IMR-90 (cell line): ENCODE results near the gene CEP41. TPM values are rescaled to one million over a fixed set of nuclear protein-coding genes. Genes with fewer than 3 reads are reported as not detected.

ENCODE experiments used
- ATAC-seq: fragments of 200-7000 bp; cut with Tn5 transposase; 2 replicates; pipeline ENCODE4 v1.9.1; 2020; ENCODE audit warnings: low read depth, mild to moderate bottlenecking, moderate library complexity
- BruUV-seq: library from RNA; stranded (reverse); fragments of 400-500 nt; replicated peaks from 2 replicates; lab custom pipeline; 2021; lab: Mats Ljungman, UMichigan
- CTCF ChIA-PET: fragments of 300-600 bp; formaldehyde crosslinking; extraction: SDS; loops from one replicate; lab custom pipeline; 2021; ENCODE audit warnings: antibody characterized with exemption; lab: Yijun Ruan, JAX
- POLR2A ChIA-PET: fragments of 300-600 bp; sonication (Branson Sonifier 250); formaldehyde crosslinking; loops from one replicate; lab custom pipeline; 2022; ENCODE audit warnings: antibody characterized with exemption; ENCODE audit not compliant: unreplicated experiment; lab: Charles Lee
- DNase-seq: peaks from one replicate; pipeline ENCODE4 v3.0.0; 2013
- H2AFZ ChIP-seq: replicated peaks from 2 replicates; pipeline ENCODE3; 2013; ENCODE audit warnings: low read length, mild to moderate bottlenecking; ENCODE audit not compliant: poor library complexity
- H2AK5ac ChIP-seq: 2 replicates; pipeline ENCODE4 v1.6.1; 2013; ENCODE audit warnings: low read depth, low read length, inconsistent platforms
- H2AK9ac ChIP-seq: replicated peaks from 2 replicates; pipeline ENCODE3; 2013; ENCODE audit warnings: mild to moderate bottlenecking, low read depth, low read length, moderate library complexity; ENCODE audit not compliant: poor library complexity
- H2BK120ac ChIP-seq: 2 replicates; pipeline ENCODE4 v1.6.1; 2013; ENCODE audit warnings: low read depth, low read length, inconsistent platforms
- H2BK15ac ChIP-seq: 3 replicates; pipeline ENCODE4 v1.6.1; 2013; ENCODE audit warnings: low read depth, low read length, inconsistent platforms
- H2BK20ac ChIP-seq: 2 replicates; pipeline ENCODE4 v1.6.1; 2013; ENCODE audit warnings: low read depth, mild to moderate bottlenecking, inconsistent platforms, low read length, moderate library complexity
- H2BK5ac ChIP-seq: 2 replicates; pipeline ENCODE4 v1.6.1; 2013; ENCODE audit warnings: mild to moderate bottlenecking, low read depth, low read length, inconsistent platforms; ENCODE audit not compliant: poor library complexity, severe bottlenecking
- H3K14ac ChIP-seq: replicated peaks from 2 replicates; pipeline ENCODE4 v1.6.1; 2013; ENCODE audit warnings: low read depth, low read length, inconsistent platforms
- H3K18ac ChIP-seq: 2 replicates; pipeline ENCODE4 v1.6.1; 2013; ENCODE audit warnings: low read depth, low read length, control low read depth
- H3K23ac ChIP-seq: 2 replicates; pipeline ENCODE4 v1.6.1; 2013; ENCODE audit warnings: low read depth, low read length, inconsistent platforms
- H3K27ac ChIP-seq: 2 replicates; pipeline ENCODE4 v1.5.1; 2013; ENCODE audit warnings: mild to moderate bottlenecking, control low read depth, low read length; ENCODE audit not compliant: insufficient read depth
- H3K27me3 ChIP-seq: 2 replicates; pipeline ENCODE4 v1.6.1; 2013; ENCODE audit warnings: low read length; ENCODE audit not compliant: control insufficient read depth, insufficient read depth
- H3K36me3 ChIP-seq: 2 replicates; pipeline ENCODE4 v1.6.1; 2013; ENCODE audit warnings: low read length, mixed read lengths; ENCODE audit not compliant: control insufficient read depth, insufficient read depth
- H3K4ac ChIP-seq: 2 replicates; pipeline ENCODE4 v1.6.1; 2013; ENCODE audit warnings: low read depth, low read length, inconsistent platforms
- H3K4me1 ChIP-seq: 2 replicates; pipeline ENCODE4 v1.6.1; 2013; ENCODE audit warnings: low read length, mixed read lengths; ENCODE audit not compliant: control insufficient read depth, insufficient read depth
- H3K4me2 ChIP-seq: 2 replicates; pipeline ENCODE4 v1.6.1; 2013; ENCODE audit warnings: low read depth, mild to moderate bottlenecking, control low read depth, low read length, moderate library complexity
- H3K4me3 ChIP-seq: 2 replicates; pipeline ENCODE4 v1.5.1; 2013; ENCODE audit warnings: low read depth, mild to moderate bottlenecking, control low read depth, low read length, moderate library complexity; ENCODE audit not compliant: insufficient read depth
- H3K56ac ChIP-seq: 2 replicates; pipeline ENCODE4 v1.6.1; 2013; ENCODE audit warnings: low read length, inconsistent platforms; ENCODE audit not compliant: insufficient read depth; ENCODE audit errors: extremely low read depth
- H3K79me1 ChIP-seq, 2 experiments: 2 replicates each; pipeline ENCODE4 v1.6.1; 2013; ENCODE audit warnings: low read length in 2 of 2, inconsistent platforms in 1 of 2, low read depth in 1 of 2
- H3K9ac ChIP-seq: 2 replicates; pipeline ENCODE4 v1.6.1; 2013; ENCODE audit warnings: low read depth, low read length, control low read depth
- H3K9me1 ChIP-seq: 2 replicates; pipeline ENCODE4 v1.6.1; 2013; ENCODE audit warnings: low read length, inconsistent platforms; ENCODE audit not compliant: insufficient read depth
- H3K9me3 ChIP-seq: 2 replicates; pipeline ENCODE4 v1.6.1; 2013; ENCODE audit warnings: low read length; ENCODE audit not compliant: control insufficient read depth, insufficient read depth
- H4K20me1 ChIP-seq: 2 replicates; pipeline ENCODE4 v1.6.1; 2013; ENCODE audit warnings: low read length, inconsistent platforms; ENCODE audit not compliant: insufficient read depth
- H4K5ac ChIP-seq: 2 replicates; pipeline ENCODE4 v1.6.1; 2013; ENCODE audit warnings: mild to moderate bottlenecking, low read depth, low read length, control low read depth
- H4K8ac ChIP-seq, 2 experiments: 2 replicates each; pipeline ENCODE4 v1.6.1; 2013; ENCODE audit warnings: low read depth in 2 of 2, low read length in 2 of 2, control low read depth in 1 of 2, inconsistent platforms in 1 of 2
- H4K91ac ChIP-seq: 2 replicates; pipeline ENCODE4 v1.6.1; 2013; ENCODE audit warnings: low read depth, low read length, inconsistent platforms; ENCODE audit not compliant: insufficient read depth
- CEBPB ChIP-seq: IDR thresholded peaks from 2 replicates; pipeline ENCODE4 v1.6.1; 2012; ENCODE audit warnings: low read depth, low read length, improper control_type of control experiment
- ELK1 ChIP-seq: fragments of 150-350 bp; IDR thresholded peaks from 2 replicates; pipeline ENCODE4 v1.6.1; 2016; ENCODE audit warnings: low read depth, mild to moderate bottlenecking, low read length, moderate library complexity, borderline replicate concordance
- MXI1 ChIP-seq: IDR thresholded peaks from 2 replicates; pipeline ENCODE4 v1.6.1; 2012; ENCODE audit warnings: low read depth, mild to moderate bottlenecking, low read length, moderate library complexity, borderline replicate concordance
- NFE2L2 ChIP-seq: fragments of 150-350 bp; IDR thresholded peaks from 2 replicates; pipeline ENCODE4 v1.6.1; 2016; ENCODE audit warnings: low read depth, mild to moderate bottlenecking, low read length
- RAD21 ChIP-seq: IDR thresholded peaks from 2 replicates; pipeline ENCODE4 v1.6.1; 2012; ENCODE audit warnings: low read length, improper control_type of control experiment
- WGBS, 2 experiments: methylation state at CpG; one replicate each; pipeline versions ENCODE4 v1.1.5 to v1.1.7; 2013; ENCODE audit warnings: missing lambda C conversion rate in 2 of 2; ENCODE audit not compliant: insufficient read length in 1 of 2; ENCODE audit errors: extremely low coverage in 2 of 2; 5-methylcytosine and 5-hydroxymethylcytosine counted together
- dilution Hi-C: fragments of 300-500 bp; cut with HindIII; formaldehyde crosslinking; loops from one replicate; pipeline ENCODE4 v1.14.3; 2018; ENCODE audit warnings: low sequenced_read_pairs; ENCODE audit not compliant: unreplicated experiment
- in situ Hi-C: fragments of 300-500 bp; cut with MboI; formaldehyde crosslinking; loops from 3 replicates; pipeline ENCODE4 v1.14.3; 2019; ENCODE audit warnings: low sequenced_read_pairs, inconsistent platforms, mixed read lengths
- intact Hi-C: fragments of 100-400 bp; cut with micrococcal nuclease; formaldehyde crosslinking; loops from 2 replicates; pipeline ENCODE4 v1.10.0; 2022
- polyA plus RNA-seq, 3 experiments: library from polyadenylated mRNA; depleted of rRNA; stranded (reverse); fragments of >200 nt; gene quantifications; 2 replicates each; pipeline ENCODE4 v1.2.3, GENCODE V29; 2012; ENCODE audit warnings: low replicate concordance in 1 of 3
- total RNA-seq: library from RNA; depleted of rRNA; stranded (reverse); fragments of >200 nt; gene quantifications from 2 replicates; pipeline ENCODE4 v1.2.3, GENCODE V29; 2012

CEP41 gene
- total and polyA plus RNA-seq, 2 of the 4 experiments (the other 2 are of a cell fraction) = 12.2 to 21.9 TPM

- Histone ChIP-seq H3K27me3 (no peaks in the 10 kb centered on the region), H4K8ac (no peak overlapping the region), H3K4ac (no peak overlapping the region), H4K5ac (no peak overlapping the region), H3K23ac (no peak overlapping the region), H2AK5ac (no peak overlapping the region), H3K9me1 (no peaks in the 10 kb centered on the region), H2BK15ac (no peak overlapping the region), H3K18ac (no peak overlapping the region; the same call in 1 of the 2 replicates), H3K4me2 (no peak overlapping the region), H3K79me1 (no peaks in the 10 kb centered on the region), H3K56ac (no peak overlapping the region), H2BK20ac (no peak overlapping the region), H4K91ac (no peak overlapping the region), H2BK5ac (no peak overlapping the region), H2AK9ac (no peak overlapping the region), H4K20me1 (no peaks in the 10 kb centered on the region), H3K36me3 (no peaks in the 10 kb centered on the region), H2AFZ (no peak overlapping the region), H3K27ac (no peak overlapping the region), H3K9me3 (no peaks in the 10 kb centered on the region), H3K4me1 (peaks cover 5% of the 10 kb centered on the region), H3K9ac (no peak overlapping the region), H2BK120ac (no peak overlapping the region), H3K14ac (no peak overlapping the region), H3K4me3 (no peak overlapping the region)
- in situ Hi-C loops (no loop called here), dilution Hi-C loops (no loop called here), intact Hi-C loops (no loop called here)
- ChIA-PET POLR2A (no interaction called here), CTCF (no interaction called here)
- TF ChIP-seq RAD21 (no peak), NFE2L2 (no peak), MXI1 (no peak), CEBPB (no peak), ELK1 (no peak)
- ATAC-seq = no peak
- BruUV-seq = no TSS peak
- WGBS, 2 experiments = 100% methylated on average over 1 of the region's 3 CpGs; no CpG with 5 or more reads in 1 of the 2 experiments
- DNase-seq = no peak
Observed at GRCh38 chr7:130386876-130387275, 53.9 kb downstream of the CEP41 start.
